GM12878 (cell line): Measurements from ENCODE around the gene SLC22A31. TPM values are rescaled to one million over a fixed set of nuclear protein-coding genes. Genes with fewer than 3 reads are reported as not detected.

Experiments used
- ATAC-seq: fragments of 200-7000 bp; cut with Tn5 transposase; 3 replicates; pipeline ENCODE4 v1.9.1; 2020; ENCODE audit warnings: mild to moderate bottlenecking, moderate library complexity
- BruUV-seq: library from RNA; stranded (reverse); fragments of 400-500 nt; replicated peaks from 2 replicates; lab custom pipeline; 2021; lab: Mats Ljungman, UMichigan
- CTCF ChIA-PET: fragments of 300-600 bp; sonication (Branson Sonifier 250); formaldehyde crosslinking; extraction: SDS; loops from one replicate; lab custom pipeline; 2021; ENCODE audit warnings: inconsistent platforms; lab: Yijun Ruan, JAX
- POLR2A ChIA-PET: fragments of 350-600 bp; formaldehyde crosslinking; extraction: SDS; loops from one replicate; lab custom pipeline; 2021; ENCODE audit warnings: inconsistent platforms; lab: Charles Lee
- RAD21 ChIA-PET: fragments of 300-600 bp; sonication (Branson Sonifier 250); formaldehyde crosslinking; loops from one replicate; lab custom pipeline; 2023; ENCODE audit warnings: antibody characterized with exemption; ENCODE audit not compliant: unreplicated experiment; lab: Charles Lee
- SMC1A ChIA-PET: fragments of 300-600 bp; sonication (Branson Sonifier 250); formaldehyde crosslinking; loops from one replicate; lab custom pipeline; 2023; ENCODE audit not compliant: unreplicated experiment, uncharacterized antibody; lab: Charles Lee
- DNase-seq: peaks from one replicate; pipeline ENCODE4 v3.0.0-alpha.2; 2011; ENCODE audit warnings: low read depth, low spot score
- FAIRE-seq: peaks from 3 replicates; lab custom pipeline; 2011; peaks lifted over from hg19 to GRCh38; lab: Jason Lieb, UNC
- H2AFZ ChIP-seq: 2 replicates; pipeline ENCODE4 v1.6.0; 2011; ENCODE audit warnings: low read depth, low read length, control low read depth; ENCODE audit not compliant: control insufficient read depth
- H3K27ac ChIP-seq: 2 replicates; pipeline ENCODE4 v1.5.1; 2011; ENCODE audit warnings: control low read depth; ENCODE audit not compliant: control insufficient read depth, insufficient read depth
- H3K27me3 ChIP-seq, 2 experiments: replicated peaks in 1 of 2; 2 replicates each; pipeline versions ENCODE4 v1.6.0 to v1.6.1; 2011; ENCODE audit warnings: low read length in 1 of 2; ENCODE audit not compliant: control insufficient read depth in 2 of 2, insufficient read depth in 2 of 2
- H3K36me3 ChIP-seq, 2 experiments: 2 replicates each; pipeline ENCODE4 v1.5.1; 2011; ENCODE audit warnings: low read length in 1 of 2; ENCODE audit not compliant: control insufficient read depth in 2 of 2, insufficient read depth in 2 of 2
- H3K4me1 ChIP-seq: 2 replicates; pipeline ENCODE4 v1.6.1; 2011; ENCODE audit warnings: mild to moderate bottlenecking, low read length, moderate library complexity, mixed read lengths; ENCODE audit not compliant: control insufficient read depth, insufficient read depth
- H3K4me2 ChIP-seq: 2 replicates; pipeline ENCODE4 v1.6.0; 2011; ENCODE audit warnings: control low read depth; ENCODE audit not compliant: control insufficient read depth, insufficient read depth
- H3K4me3 ChIP-seq: fragments of 200-600 bp; sonication (generic); 2 replicates; pipeline ENCODE4 v1.5.1; 2016
- H3K79me2 ChIP-seq: 2 replicates; pipeline ENCODE4 v1.6.0; 2011; ENCODE audit warnings: low read length; ENCODE audit not compliant: control insufficient read depth, insufficient read depth
- H3K9ac ChIP-seq: 2 replicates; pipeline ENCODE4 v1.8.0; 2011; ENCODE audit warnings: low read length, control low read depth, mixed read lengths; ENCODE audit not compliant: control insufficient read depth, insufficient read depth
- H3K9me3 ChIP-seq: replicated peaks from 3 replicates; pipeline ENCODE4 v1.5.1; 2011; ENCODE audit warnings: mild to moderate bottlenecking, low read length; ENCODE audit not compliant: control insufficient read depth, insufficient read depth
- H4K20me1 ChIP-seq: 2 replicates; pipeline ENCODE4 v1.6.0; 2011; ENCODE audit not compliant: control insufficient read depth, insufficient read depth
- BMI1 ChIP-seq: fragments of 450-650 bp; IDR thresholded peaks from 2 replicates; pipeline ENCODE4 v1.6.1; 2016; ENCODE audit warnings: mild to moderate bottlenecking, moderate library complexity, borderline replicate concordance
- CREB1 ChIP-seq: IDR thresholded peaks from 2 replicates; pipeline ENCODE4 v1.6.1; 2012; ENCODE audit warnings: low read depth, mild to moderate bottlenecking, inconsistent platforms
- E2F8 ChIP-seq: fragments of 450-650 bp; IDR thresholded peaks from 2 replicates; pipeline ENCODE4 v1.6.1; 2018; ENCODE audit warnings: mild to moderate bottlenecking, low read depth, moderate library complexity; ENCODE audit not compliant: partially characterized antibody
- LARP7 ChIP-seq: fragments of 450-650 bp; IDR thresholded peaks from 2 replicates; pipeline ENCODE4 v1.6.1; 2017; ENCODE audit warnings: mild to moderate bottlenecking
- NFYB ChIP-seq: IDR thresholded peaks from 2 replicates; pipeline ENCODE4 v1.6.1; 2011; ENCODE audit warnings: low read depth, mild to moderate bottlenecking, low read length, improper control_type of control experiment, moderate library complexity; ENCODE audit not compliant: insufficient read depth
- ZNF622 ChIP-seq: fragments of 450-650 bp; IDR thresholded peaks from 2 replicates; pipeline ENCODE4 v1.6.1; 2017; ENCODE audit warnings: mild to moderate bottlenecking, inconsistent platforms
- WGBS: methylation state at CpG from one replicate; pipeline ENCODE4 v1.1.6; 2016; ENCODE audit warnings: low lambda C conversion rate; ENCODE audit not compliant: insufficient replicate concordance, insufficient coverage; ENCODE audit errors: missing lambda C conversion rate; 5-methylcytosine and 5-hydroxymethylcytosine counted together
- in situ Hi-C: fragments of 300-500 bp; cut with MboI; formaldehyde crosslinking; loops from 9 replicates; pipeline ENCODE4 v1.14.3; 2018; ENCODE audit warnings: mixed read lengths
- intact Hi-C: fragments of 100-400 bp; cut with micrococcal nuclease; formaldehyde crosslinking; loops from one replicate; pipeline ENCODE4 v1.14.2; 2022; ENCODE audit not compliant: unreplicated experiment
- polyA plus RNA-seq, 11 experiments: library from polyadenylated mRNA; depleted of rRNA in 4 of 11; unstranded in 6 of 11; stranded (reverse) in 5 of 11; fragments of >200 nt; fragmentation: Nextera tagmentation in 4 of 11; fragmentation: Illumina TruSeq in 1 of 11; extraction: Ambion mirVana in 4 of 11; extraction: Trizol in 1 of 11; gene quantifications; 1 replicate in 1 of 11; 2 replicates in 10 of 11; pipeline versions ENCODE4 v1.2.1 to v1.2.3, GENCODE V29; 2011 to 2016; ENCODE audit warnings: inconsistent platforms in 2 of 11, missing spikeins in 2 of 11, low read depth in 1 of 11
- total RNA-seq, 4 experiments: library from RNA; depleted of rRNA in 3 of 4; stranded (reverse); fragments of >200 nt in 3 of 4; fragmentation: Illumina TruSeq in 1 of 4; extraction: Trizol in 1 of 4; gene quantifications; 2 replicates each; pipeline versions ENCODE4 v1.2.1 to v1.2.3, GENCODE V29; 2013 to 2021
- TF ChIP-seq, protein P1 (sequence below): IDR thresholded peaks from 2 replicates; pipeline ENCODE4 v1.6.1; 2011; ENCODE audit warnings: borderline replicate concordance, low read depth, mild to moderate bottlenecking, moderate library complexity, low read length; ENCODE audit not compliant: insufficient read depth, poor library complexity, severe bottlenecking

The SLC22A31 gene
- total and polyA plus RNA-seq, 10 of the 15 experiments (the other 5 are each of a cell fraction or from before 2014, with no cell fraction given): 0.13 to 0.24 (median 0.23) TPM; not detected in 7

GRCh38 chr16:89224665-89225064 is 24.3 kb upstream of the SLC22A31 start:
- CTCF ChIA-PET: no interaction called here
- H3K4me1 ChIP-seq: no peaks in the 10 kb centered on the region
- H4K20me1 ChIP-seq: no peaks in the 10 kb centered on the region
- no peak overlapping the region for H2AFZ ChIP-seq
- POLR2A ChIA-PET: no interaction called here
- no peak overlapping the region for H3K27ac ChIP-seq
- BruUV-seq: no TSS peak
- in situ Hi-C loops (no loop called here), intact Hi-C loops (no loop called here)
- RAD21 ChIA-PET: no interaction called here
- ATAC-seq (no peak), DNase-seq (no peak), FAIRE-seq (no peak)
- no peak for TF ChIP-seq CREB1
- no peak for TF ChIP-seq E2F8
- TF ChIP-seq ZNF622: no peak
- TF ChIP-seq BMI1: no peak
- TF ChIP-seq LARP7: no peak
- TF ChIP-seq, protein P1, sequence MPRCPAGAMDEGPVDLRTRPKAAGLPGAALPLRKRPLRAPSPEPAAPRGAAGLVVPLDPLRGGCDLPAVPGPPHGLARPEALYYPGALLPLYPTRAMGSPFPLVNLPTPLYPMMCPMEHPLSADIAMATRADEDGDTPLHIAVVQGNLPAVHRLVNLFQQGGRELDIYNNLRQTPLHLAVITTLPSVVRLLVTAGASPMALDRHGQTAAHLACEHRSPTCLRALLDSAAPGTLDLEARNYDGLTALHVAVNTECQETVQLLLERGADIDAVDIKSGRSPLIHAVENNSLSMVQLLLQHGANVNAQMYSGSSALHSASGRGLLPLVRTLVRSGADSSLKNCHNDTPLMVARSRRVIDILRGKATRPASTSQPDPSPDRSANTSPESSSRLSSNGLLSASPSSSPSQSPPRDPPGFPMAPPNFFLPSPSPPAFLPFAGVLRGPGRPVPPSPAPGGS: peak; percentile 13
- no peak for TF ChIP-seq NFYB
- SMC1A ChIA-PET: no interaction called here
- peaks cover 9 to 29% of the 10 kb centered on the region in 2 experiments for H3K36me3 ChIP-seq
- 93% methylated on average over 10 of the region's 10 CpGs for WGBS
- H3K27me3 ChIP-seq: no peaks in the 10 kb centered on the region
- no peak overlapping the region for H3K4me3 ChIP-seq
- no peak overlapping the region for H3K9ac ChIP-seq
- no peaks in the 10 kb centered on the region for H3K79me2 ChIP-seq
- peaks cover 19% of the 10 kb centered on the region for H3K9me3 ChIP-seq
- H3K4me2 ChIP-seq: no peak overlapping the region
